GM08714 (cell line): ENCODE measurements around the gene SYT11.

Experiments used
- H3K4me3 ChIP-seq: fragments of 200-500 bp; sonication (Bioruptor generic); 2 replicates; pipeline ENCODE4 v1.5.1; 2014; ENCODE audit warnings: mild to moderate bottlenecking, low read length, inconsistent platforms
- ZNF274 ChIP-seq: IDR thresholded peaks from 2 replicates; pipeline ENCODE4 v1.6.1; 2012; ENCODE audit warnings: mild to moderate bottlenecking, low read depth, low read length

Gene SYT11

GRCh38 chr1:155856257-155856974, 3.0 kb upstream of the SYT11 start:
- TF ChIP-seq ZNF274 = no peak

GRCh38 chr1:155856975-155857930, 2.1 kb upstream of the SYT11 start, which contains the start of gene GON4L:
TSS of gene GON4L (minus strand) at chr1:155857214. CDS start at chr1:155853780, 3,434 bp downstream.
- no peak for TF ChIP-seq ZNF274

More at GRCh38 chr1:155856257-155856974, 3.0 kb upstream of the SYT11 start:
- peak overlapping the region; percentile 85 for H3K4me3 ChIP-seq

GRCh38 chr1:155858800-155859233, 550 bp upstream of the SYT11 start:
- H3K4me3 ChIP-seq = peak overlapping the region; percentile 52
- TF ChIP-seq ZNF274 = no peak

More at GRCh38 chr1:155856975-155857930, 2.1 kb upstream of the SYT11 start, which contains the start of gene GON4L:
- peak within 1 kb of the TSS; percentile 85 for H3K4me3 ChIP-seq

GRCh38 chr1:155859881-155860871, 809 bp downstream of the SYT11 start:
- TF ChIP-seq ZNF274 = no peak
- peak overlapping the region; percentile 64 for H3K4me3 ChIP-seq

GRCh38 chr1:155860970-155861510, 1.7 kb downstream of the SYT11 start:
- H3K4me3 ChIP-seq = peak overlapping the region; percentile 64

DNA sequence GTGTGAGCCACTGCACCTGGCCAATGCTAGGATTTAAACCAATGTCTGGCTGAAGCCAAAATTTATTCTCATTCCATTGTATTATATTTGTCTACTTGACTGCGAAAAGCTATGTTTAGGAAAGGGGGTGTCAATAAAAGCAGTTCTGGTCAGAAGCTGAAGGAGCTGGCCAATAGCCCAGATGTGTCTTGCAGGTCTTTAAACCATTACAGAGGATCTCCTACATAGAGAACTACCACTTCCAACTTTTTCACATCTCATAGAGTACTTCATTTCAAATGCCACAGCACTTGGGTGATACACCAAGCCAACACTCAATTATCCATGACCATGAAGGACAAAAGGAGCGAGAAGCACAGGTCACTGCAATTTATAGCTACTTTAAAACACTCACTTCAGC, 2.5 kb downstream of the SYT11 start:
- TF ChIP-seq ZNF274 = no peak
- H3K4me3 ChIP-seq = no peak overlapping the region

More at GRCh38 chr1:155860970-155861510, 1.7 kb downstream of the SYT11 start:
- no peak for TF ChIP-seq ZNF274

DNA sequence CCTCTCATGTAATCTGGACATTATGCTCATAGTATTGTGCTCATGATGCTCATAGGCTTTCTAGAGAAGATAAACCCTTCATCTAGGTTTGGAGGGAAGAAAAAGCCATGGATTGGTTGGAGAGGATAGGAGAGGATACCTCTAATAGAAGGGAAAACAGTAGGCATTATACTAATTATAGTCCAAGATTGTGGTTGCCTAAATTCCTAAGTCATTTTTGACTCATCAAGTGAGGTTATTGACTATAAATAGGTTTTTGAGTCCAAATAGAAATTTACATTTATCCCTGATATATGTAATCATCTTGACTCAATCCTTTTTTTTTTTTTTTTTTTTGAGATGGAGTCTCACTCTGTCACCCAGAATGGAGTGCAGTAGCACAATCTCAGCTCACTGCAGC, 5.0 kb downstream of the SYT11 start:
- TF ChIP-seq ZNF274 = no peak
- no peak overlapping the region for H3K4me3 ChIP-seq

GRCh38 chr1:155867766-155868165, 8.4 kb downstream of the SYT11 start:
- H3K4me3 ChIP-seq = no peak overlapping the region
- TF ChIP-seq ZNF274 = no peak

DNA sequence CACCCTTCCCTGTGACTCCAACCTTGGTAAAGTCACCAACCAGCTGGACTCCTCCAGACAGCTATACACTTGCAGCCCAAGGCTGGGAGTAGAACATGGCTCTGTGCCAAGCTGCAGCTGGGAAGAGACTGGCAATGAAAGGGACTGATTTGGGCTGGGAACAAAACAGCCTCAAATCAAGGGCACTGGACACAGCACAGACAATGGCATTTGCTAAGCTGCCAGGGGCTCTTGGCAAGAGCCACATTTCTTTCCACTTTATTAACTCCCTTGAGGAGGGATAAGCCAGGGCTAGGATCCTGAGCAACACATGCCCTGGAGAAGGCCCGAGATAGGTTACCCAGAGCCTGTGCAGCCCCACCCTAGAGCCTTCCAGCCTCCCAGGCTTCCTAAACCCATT, 12.0 kb downstream of the SYT11 start:
- no peak overlapping the region for H3K4me3 ChIP-seq
- TF ChIP-seq ZNF274 = no peak

GRCh38 chr1:155872527-155872926, 13.2 kb downstream of the SYT11 start:
- no peak for TF ChIP-seq ZNF274
- no peak overlapping the region for H3K4me3 ChIP-seq

DNA sequence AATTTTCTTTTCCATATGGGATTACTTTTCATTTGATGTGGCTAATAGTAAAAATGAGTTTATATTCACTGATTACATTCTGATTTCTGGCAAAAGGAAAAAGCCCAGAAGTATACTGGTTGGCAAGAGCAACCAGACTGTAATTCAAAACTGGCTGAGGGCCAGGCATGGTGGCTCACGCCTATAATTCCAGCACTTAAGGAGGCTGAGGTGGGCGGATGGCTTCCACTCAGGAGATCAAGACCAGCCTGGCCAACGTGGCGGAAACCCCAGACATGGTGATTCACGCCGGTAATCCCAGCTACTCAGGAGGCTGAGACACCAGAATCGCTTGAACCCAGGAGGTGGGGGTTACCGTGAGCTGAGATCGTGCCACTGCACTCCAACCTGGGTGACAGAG, 14.5 kb downstream of the SYT11 start:
- no peak for TF ChIP-seq ZNF274
- no peak overlapping the region for H3K4me3 ChIP-seq

- no peak for TF ChIP-seq ZNF274
- H3K4me3 ChIP-seq = no peak overlapping the region
Observed at GRCh38 chr1:155877945-155878344, 18.6 kb downstream of the SYT11 start.

- no peak overlapping the region for H3K4me3 ChIP-seq
- no peak for TF ChIP-seq ZNF274
Observed at GRCh38 chr1:155880251-155880650, 20.9 kb downstream of the SYT11 start.
